Epithelial cell of proximal tubule (primary cell): ENCODE measurements around the gene MS4A3. TPM values are rescaled to one million over a fixed set of nuclear protein-coding genes. Genes with fewer than 3 reads are reported as not detected.
"Not testable (repeated sequence)": the region's sequence is repeated elsewhere in the genome, so short reads cannot be mapped to it uniquely, and the experiment has no call there.

Experiments
- DNase-seq: peaks from one replicate; pipeline ENCODE4 v3.0.0-alpha.2; 2011; ENCODE audit warnings: low read depth
- H3K4me3 ChIP-seq: 2 replicates; pipeline ENCODE4 v1.5.1; 2011; ENCODE audit warnings: low read depth, mild to moderate bottlenecking, low read length
- total RNA-seq: library from RNA; depleted of rRNA; stranded (reverse); fragments of >200 nt; gene quantifications from 2 replicates; pipeline ENCODE4 v1.2.3, GENCODE V29; 2015
- TF ChIP-seq, protein P1 (sequence below): conservative IDR thresholded peaks from 2 replicates; pipeline ENCODE4 v1.5.1; 2012; ENCODE audit warnings: low read depth, mild to moderate bottlenecking, low read length

Gene MS4A3, protein sequence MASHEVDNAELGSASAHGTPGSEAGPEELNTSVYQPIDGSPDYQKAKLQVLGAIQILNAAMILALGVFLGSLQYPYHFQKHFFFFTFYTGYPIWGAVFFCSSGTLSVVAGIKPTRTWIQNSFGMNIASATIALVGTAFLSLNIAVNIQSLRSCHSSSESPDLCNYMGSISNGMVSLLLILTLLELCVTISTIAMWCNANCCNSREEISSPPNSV
- total RNA-seq: not detected in 2 replicates

DNA sequence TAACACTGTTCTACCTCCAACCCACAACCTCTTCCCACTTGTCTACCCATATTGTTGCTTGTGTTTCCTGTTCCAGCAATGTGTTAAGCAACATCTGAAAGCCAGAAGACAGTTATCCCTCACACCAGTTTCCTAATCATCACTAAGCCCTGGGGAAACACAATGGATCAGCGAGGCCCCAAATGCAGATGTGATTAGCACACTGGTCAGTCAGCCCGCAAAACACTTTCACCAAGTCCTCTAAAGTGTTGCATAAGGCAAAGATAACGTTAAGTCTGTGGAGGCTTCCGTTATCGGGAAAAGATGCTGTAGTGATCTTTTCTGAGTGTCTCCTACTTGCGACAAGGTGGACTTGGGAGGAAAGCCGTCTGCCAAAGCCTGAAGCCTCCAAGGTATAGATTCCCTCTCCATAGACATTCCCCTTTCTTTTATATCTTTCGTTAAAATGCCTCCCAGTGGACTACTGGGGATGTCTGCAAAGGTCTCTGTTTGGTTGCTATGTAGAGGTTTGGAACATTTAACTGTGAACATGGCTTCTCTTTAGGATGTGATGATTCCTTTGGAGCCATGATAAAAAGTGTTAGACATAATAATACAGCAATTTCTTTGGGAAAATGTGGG, at the start of gene MS4A3:
Gene MS4A3, plus strand, starts transcription at position 317 of the 621 bp plus-strand sequence. CDS start 4,496 bp downstream, outside the sequence.
- TF ChIP-seq, protein P1, sequence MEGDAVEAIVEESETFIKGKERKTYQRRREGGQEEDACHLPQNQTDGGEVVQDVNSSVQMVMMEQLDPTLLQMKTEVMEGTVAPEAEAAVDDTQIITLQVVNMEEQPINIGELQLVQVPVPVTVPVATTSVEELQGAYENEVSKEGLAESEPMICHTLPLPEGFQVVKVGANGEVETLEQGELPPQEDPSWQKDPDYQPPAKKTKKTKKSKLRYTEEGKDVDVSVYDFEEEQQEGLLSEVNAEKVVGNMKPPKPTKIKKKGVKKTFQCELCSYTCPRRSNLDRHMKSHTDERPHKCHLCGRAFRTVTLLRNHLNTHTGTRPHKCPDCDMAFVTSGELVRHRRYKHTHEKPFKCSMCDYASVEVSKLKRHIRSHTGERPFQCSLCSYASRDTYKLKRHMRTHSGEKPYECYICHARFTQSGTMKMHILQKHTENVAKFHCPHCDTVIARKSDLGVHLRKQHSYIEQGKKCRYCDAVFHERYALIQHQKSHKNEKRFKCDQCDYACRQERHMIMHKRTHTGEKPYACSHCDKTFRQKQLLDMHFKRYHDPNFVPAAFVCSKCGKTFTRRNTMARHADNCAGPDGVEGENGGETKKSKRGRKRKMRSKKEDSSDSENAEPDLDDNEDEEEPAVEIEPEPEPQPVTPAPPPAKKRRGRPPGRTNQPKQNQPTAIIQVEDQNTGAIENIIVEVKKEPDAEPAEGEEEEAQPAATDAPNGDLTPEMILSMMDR: no peak
- H3K4me3 ChIP-seq: no peak within 1 kb of the TSS
- DNase-seq: no peak

DNA sequence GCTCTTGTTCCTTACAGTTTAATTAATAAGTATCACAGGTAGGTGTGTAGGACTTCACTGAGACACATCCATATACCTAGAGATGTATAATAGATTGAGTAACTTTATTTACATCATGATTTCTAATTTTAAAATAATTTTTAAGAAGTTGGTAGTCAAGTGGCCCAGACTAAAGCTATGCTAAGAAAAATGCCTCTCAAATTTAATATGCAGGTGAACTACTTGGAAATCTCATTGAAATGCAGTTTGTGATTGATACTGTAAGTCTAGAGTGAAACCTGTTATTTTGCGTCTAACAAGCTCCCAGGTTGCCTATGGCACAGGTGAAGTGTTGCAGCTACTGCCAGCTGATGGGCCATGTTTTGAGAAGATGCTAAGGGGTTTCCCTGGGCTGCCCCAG, 39.6 kb upstream of the MS4A3 start, which contains the start of gene OOSP4B:
Gene OOSP4B, plus strand, starts transcription at position 301 of the 400 bp plus-strand sequence.
- no peak within 1 kb of the TSS for H3K4me3 ChIP-seq
- TF ChIP-seq, protein P1: no peak
- no peak for DNase-seq

DNA sequence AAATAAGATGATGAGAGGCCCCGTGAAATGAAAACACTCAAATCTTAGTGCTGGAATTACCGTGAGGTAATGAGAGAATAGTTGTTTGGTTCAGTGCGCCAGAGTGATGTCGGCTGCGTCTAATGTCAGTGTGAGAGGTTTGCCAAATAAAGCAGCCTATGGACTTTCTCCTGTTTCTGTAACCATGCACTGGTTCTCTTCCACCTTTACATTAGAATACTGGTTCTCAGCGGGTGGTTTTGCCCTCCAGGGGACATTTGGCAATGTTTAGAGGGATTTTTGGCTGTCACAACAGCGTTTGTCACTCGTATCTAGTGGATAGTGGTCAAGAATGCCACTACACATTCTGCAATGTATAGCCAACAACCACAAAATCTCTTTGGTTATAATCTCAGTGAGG, 38.4 kb upstream of the MS4A3 start:
- no peak overlapping the region for H3K4me3 ChIP-seq
- TF ChIP-seq, protein P1: no peak
- no peak for DNase-seq

DNA sequence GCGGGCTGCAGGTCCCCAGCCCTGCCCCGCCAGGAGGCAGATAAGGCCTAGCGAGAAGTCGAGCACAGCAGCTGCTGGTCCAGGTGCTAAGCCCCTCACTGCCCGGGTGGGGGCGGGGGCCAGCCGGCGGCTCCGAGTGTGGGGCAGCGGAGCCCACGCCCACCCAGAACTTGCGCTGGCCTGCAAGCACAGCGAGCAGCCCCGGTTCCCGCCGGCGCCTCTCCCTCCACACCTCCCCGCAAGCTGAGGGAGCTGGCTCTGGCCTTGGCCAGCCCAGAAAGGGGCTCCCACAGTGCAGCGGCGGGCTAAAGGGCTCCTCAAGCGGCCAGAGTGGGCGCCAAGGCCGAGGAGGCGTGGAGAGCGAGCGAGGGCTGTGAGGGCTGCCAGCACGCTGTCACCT, 36.1 kb upstream of the MS4A3 start:
- DNase-seq, H3K4me3 ChIP-seq: not testable (repeated sequence)

DNA sequence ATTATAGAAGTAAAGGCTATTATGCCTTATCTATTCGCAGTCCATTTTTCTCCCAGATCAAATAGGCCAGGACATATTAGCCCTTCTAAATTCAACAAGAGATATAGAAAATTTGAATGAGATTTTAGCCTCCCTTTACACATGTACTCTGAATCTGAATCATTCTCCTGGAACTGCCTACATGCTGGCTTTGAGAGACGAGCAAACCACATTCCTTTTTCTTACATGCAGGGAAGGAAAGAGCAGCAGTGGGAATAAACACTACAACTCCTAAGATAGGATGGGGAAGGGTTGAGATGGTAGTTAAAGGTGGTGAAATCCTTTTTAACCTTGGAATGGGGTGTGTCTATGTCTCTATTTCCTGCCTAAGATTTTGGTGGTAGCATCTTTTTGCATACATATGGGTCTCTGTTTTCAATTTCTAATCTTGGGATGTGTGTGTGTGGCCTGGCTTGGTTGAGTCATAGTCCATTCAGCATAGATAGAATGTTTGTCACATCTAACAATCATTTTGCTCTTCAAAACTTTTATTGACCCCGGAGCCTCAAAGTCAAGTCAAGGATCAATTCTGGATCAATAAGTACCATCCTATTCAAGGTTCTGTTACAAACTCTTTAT, 27.3 kb upstream of the MS4A3 start:
- no peak for DNase-seq
- TF ChIP-seq, protein P1: no peak
- no peak overlapping the region for H3K4me3 ChIP-seq

DNA sequence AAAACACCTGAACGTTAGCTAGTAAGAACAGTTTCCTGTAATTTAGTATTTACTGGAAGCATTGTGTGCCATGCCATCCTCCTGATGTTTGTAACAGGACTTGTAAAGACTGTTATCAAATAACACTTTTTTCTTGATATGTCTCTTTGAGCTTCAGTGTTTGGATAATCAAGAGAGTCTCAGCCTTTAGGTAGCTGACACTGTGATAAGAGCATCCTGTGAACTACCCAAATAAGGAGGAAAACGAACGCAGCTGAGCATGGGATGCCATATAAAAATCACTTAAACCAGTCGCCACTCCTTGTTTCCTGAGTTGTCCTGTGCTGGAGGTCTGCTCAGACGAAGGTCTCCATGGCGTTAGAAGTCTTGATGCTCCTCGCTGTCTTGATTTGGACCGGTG, 16.4 kb upstream of the MS4A3 start, which contains the start of gene OOSP2:
Gene OOSP2, plus strand, starts transcription at position 301 of the 400 bp plus-strand sequence. Its CDS starts 51 bp downstream, at position 352.
- no peak within 1 kb of the TSS for H3K4me3 ChIP-seq
- TF ChIP-seq, protein P1: no peak
- no peak for DNase-seq

DNA sequence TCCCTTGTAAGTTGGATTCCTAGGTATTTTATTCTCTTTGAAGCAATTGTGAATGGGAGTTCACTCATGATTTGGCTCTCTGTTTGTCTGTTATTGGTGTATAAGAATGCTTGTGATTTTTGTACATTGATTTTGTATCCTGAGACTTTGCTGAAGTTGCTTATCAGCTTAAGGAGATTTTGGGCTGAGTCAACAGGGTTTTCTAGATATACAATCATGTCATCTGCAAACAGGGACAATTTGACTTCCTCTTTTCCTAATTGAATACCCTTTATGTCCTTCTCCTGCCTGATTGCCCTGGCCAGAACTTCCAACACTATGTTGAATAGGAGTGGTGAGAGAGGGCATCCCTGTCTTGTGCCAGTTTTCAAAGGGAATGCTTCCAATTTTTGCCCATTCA, 6.0 kb upstream of the MS4A3 start:
- H3K4me3 ChIP-seq, DNase-seq: not testable (repeated sequence)

DNA sequence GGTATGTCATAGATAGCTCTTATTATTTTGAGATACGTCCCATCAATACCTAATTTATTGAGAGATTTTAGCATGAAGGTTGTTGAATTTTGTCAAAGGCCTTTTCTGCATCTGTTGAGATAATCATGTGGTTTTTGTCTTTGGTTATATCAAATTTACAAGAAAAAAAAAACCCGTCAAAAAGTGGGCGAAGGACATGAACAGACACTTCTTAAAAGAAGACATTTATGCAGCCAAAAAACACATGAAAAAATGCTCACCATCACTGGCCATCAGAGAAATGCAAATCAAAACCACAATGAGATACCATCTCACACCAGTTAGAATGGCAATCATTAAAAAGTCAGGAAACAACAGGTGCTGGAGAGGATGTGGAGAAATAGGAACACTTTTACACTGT, 5.6 kb upstream of the MS4A3 start:
- not testable (repeated sequence) for H3K4me3 ChIP-seq, DNase-seq
